ENCODE data around the gene B4GALT1.

The B4GALT1 gene

GRCh38 chr9:33103501-33104281 is 63.4 kb downstream of the B4GALT1 start:
- H2AFZ ChIP-seq, result no peak overlapping the region
- no peaks in the 10 kb centered on the region for H3K9me3 ChIP-seq (ENCODE audit: control insufficient read depth, low read length)
- H3K27me3 ChIP-seq (ENCODE audit: control insufficient read depth, insufficient read depth, low read length), result no peaks in the 10 kb centered on the region
- H3K36me3 ChIP-seq (ENCODE audit: control insufficient read depth, insufficient read depth, low read length), result no peaks in the 10 kb centered on the region
- no peak overlapping the region for H3K9ac ChIP-seq
- H3K4me1 ChIP-seq, result peaks cover 13% of the 10 kb centered on the region
- H3K79me2 ChIP-seq, result no peaks in the 10 kb centered on the region
- no peak overlapping the region for H3K27ac ChIP-seq
- H3K4me3 ChIP-seq (ENCODE audit: low read depth, low read length), result no peak overlapping the region
- no peak overlapping the region for H3K4me2 ChIP-seq (ENCODE audit: low read length)
- TF ChIP-seq CTCF (IDR thresholded peaks at IDR 0.05), result no peak

DNA sequence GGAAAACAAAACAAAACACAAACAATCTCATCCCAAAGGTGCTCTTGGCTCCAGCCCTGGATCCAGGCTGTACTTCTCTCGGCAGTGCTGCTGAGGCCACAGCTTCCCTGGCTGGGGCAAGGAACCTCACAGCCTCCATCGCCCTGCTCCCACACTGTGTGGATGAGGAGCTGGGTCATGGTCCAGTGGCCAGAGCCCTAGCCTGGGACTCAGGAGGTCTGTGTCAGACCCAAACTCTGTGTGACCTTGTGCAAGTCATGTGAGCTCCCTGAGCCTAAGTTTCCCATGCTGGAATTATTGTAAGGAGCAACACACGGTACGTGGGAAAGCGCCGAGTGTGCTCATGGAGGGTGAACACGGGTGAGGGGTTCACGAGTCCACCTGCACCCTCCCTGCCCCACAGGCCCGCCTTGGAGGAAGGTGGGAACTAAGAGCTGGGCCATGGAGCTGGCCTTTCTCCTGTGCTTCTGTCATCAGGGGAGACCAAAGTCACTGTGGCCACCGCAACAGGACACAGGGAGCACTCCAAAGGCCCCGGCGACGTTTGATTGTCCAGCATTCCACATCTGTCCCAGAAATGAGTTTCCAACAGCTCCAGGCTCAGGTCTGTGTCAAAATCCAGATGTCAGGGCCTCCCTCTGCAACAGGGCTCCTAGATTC is 64.5 kb downstream of the B4GALT1 start:
- no peak overlapping the region for H3K4me3 ChIP-seq (ENCODE audit: low read depth, low read length)
- H2AFZ ChIP-seq, result no peak overlapping the region
- peaks cover 13% of the 10 kb centered on the region for H3K4me1 ChIP-seq
- no peaks in the 10 kb centered on the region for H3K79me2 ChIP-seq
- no peaks in the 10 kb centered on the region for H3K27me3 ChIP-seq (ENCODE audit: control insufficient read depth, insufficient read depth, low read length)
- H3K36me3 ChIP-seq (ENCODE audit: control insufficient read depth, insufficient read depth, low read length), result no peaks in the 10 kb centered on the region
- H3K9ac ChIP-seq, result no peak overlapping the region
- no peak for TF ChIP-seq CTCF (IDR thresholded peaks at IDR 0.05)
- H3K27ac ChIP-seq, result no peak overlapping the region
- H3K9me3 ChIP-seq (ENCODE audit: control insufficient read depth, low read length), result no peaks in the 10 kb centered on the region
- no peak overlapping the region for H3K4me2 ChIP-seq (ENCODE audit: low read length)

GRCh38 chr9:33101104-33101951 is 65.8 kb downstream of the B4GALT1 start:
- Histone ChIP-seq H3K4me2 (ENCODE audit: low read length) (no peak overlapping the region), H3K4me3 (ENCODE audit: low read depth, low read length) (no peak overlapping the region), H3K79me2 (no peaks in the 10 kb centered on the region), H3K4me1 (peaks cover 4% of the 10 kb centered on the region), H3K9ac (no peak overlapping the region), H2AFZ (no peak overlapping the region), H3K36me3 (ENCODE audit: control insufficient read depth, insufficient read depth, low read length) (no peaks in the 10 kb centered on the region), H3K9me3 (ENCODE audit: control insufficient read depth, low read length) (no peaks in the 10 kb centered on the region), H3K27me3 (ENCODE audit: control insufficient read depth, insufficient read depth, low read length) (no peaks in the 10 kb centered on the region), H3K27ac (no peak overlapping the region)
- no peak for TF ChIP-seq CTCF (IDR thresholded peaks at IDR 0.05)

DNA sequence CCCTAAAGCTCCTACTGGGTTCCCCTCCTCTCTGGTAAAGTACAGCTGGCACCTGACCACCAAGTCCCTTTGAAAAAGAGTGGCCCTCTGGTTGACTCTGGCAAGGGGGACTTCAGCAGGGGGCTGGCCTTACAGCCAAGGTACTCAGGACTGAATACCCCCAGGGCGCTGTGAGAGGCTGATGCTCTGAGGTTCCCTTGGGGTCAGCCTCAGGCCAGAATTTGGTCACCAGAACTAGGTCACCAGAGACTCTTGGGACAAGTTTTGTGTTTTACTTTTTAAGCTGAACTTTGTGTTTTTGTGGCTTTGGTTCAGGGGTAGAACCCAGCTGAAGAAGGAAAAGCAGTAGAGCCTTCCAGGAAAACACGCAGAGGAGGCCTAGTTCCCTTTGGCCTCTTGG is 67.4 kb downstream of the B4GALT1 start:
- Histone ChIP-seq H3K4me2 (ENCODE audit: low read length) (no peak overlapping the region), H3K9ac (no peak overlapping the region), H3K36me3 (ENCODE audit: control insufficient read depth, insufficient read depth, low read length) (no peaks in the 10 kb centered on the region), H3K27ac (no peak overlapping the region), H3K4me3 (ENCODE audit: low read depth, low read length) (no peak overlapping the region), H3K27me3 (ENCODE audit: control insufficient read depth, insufficient read depth, low read length) (no peaks in the 10 kb centered on the region), H2AFZ (no peak overlapping the region), H3K9me3 (ENCODE audit: control insufficient read depth, low read length) (no peaks in the 10 kb centered on the region), H3K4me1 (no peaks in the 10 kb centered on the region), H3K79me2 (no peaks in the 10 kb centered on the region)
- no peak for TF ChIP-seq CTCF (IDR thresholded peaks at IDR 0.05)

Measured in parathyroid adenoma (tissue), 2 donors.